Right forelimb (tissue), 1 donor: Measurements from ENCODE around the gene OASL.

Source experiments
- DNase-seq: peaks from one replicate; pipeline ENCODE4 v3.0.0-alpha.2; 2018

OASL gene

DNA sequence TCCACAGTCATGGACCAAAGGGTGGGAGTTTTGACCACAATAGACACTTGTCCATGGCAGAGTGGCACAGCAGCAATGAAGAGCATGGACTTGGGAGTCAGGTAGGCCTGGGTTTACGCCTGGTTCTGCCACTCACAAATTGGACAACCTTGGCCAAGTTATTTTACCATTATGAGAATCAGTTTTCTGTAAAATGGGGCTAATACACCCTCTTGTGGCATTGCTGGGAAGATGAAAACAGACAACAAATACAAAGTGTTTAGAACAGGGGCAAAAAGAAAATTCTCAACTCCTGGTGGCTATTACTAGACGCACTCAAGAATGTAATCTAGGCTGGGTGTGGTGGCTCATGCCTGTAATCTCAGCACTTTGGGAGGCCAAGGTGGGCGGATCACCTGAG lies 25.3 kb downstream of the OASL start:
- DNase-seq: no peak

DNA sequence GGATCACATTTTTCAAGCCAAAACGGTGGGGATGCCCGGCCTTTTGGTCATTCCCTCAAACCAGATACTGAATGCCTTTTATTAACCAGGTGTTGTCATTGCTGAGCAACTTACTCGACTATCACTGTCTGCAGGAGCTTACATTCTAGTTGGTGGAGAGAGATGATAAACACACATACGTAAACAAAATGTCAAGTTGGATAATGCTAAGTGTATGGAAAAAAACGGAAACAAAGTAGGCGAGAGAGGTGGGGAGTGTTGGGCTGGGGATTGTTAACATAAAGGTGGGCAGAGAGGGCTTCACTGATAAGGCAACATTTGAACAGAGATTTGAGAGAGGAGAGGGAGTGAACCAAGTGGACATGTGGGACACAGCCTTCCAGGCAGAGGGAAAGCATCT lies 27.2 kb downstream of the OASL start:
- no peak for DNase-seq

DNA sequence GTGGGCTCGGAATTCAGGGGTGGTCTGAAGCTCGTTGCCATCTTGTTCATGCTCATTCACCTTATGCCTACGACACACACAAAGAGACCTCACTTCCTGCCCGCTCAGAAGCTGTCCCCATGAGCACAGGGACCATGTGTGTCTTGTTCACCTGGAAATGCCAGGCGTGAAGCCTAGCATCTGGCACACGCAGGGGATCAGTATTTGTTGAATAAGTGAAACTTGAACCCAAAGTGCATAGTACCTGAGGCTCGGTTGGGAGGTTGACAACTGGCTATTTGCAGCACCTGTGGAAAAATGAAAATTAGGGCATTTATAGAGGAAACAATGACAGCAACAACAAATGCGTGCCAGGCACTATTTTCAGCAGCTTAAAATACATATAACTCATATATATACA lies 28.2 kb downstream of the OASL start:
- no peak for DNase-seq

DNA sequence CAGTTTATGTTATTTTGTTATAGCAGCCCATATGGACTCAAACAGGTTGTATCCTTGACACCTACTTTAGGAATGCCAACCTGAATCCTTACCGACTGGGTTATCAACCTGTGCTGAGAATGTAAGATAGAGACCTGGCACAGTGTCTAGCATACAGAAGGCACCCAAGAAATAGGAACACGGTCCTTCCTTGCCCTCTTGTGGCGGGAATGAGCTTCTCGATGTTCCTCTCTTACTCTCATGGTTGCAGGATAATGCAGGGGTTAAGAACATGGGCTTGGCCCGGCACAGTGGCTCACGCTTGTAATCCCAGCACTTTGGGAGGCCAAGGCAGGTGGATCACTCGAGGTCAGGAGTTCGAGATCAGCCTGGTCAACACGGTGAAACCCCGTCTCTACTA lies 29.3 kb downstream of the OASL start:
- DNase-seq: no peak

DNA sequence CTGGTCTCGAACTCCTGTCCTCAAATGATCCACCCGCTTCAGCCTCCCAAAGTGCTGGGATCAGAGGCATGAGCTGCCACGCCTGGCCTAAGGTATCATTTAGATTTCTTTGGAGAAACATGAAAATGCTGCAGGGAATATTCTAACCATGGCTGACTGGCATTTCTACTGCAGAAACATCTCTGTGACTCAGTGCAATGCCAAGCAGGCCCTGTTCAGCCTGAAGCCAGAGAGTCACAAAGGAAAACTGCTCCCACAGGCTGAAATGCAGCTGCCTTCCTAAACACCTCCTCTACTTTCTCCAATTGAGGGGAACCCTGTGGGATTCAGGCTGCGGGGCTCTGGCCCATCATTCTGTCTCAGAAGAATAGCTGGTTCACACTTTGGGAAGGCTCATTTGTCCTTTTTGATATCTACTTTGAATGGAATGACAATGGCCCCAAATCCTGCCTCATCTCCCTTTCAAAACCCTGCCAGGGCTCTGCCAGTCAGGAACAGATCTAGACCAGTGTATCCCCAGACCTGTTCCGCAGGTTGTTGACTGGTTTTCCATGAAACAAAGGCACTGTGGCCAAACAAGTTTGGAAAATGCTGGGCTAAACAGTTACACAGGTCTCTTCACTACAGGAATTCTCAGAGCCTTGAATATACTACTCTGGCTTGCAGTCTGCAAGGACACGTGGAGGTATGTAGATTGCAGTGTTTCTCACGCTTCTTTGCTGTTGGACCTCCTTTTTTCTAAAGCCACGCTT lies 30.5 kb downstream of the OASL start:
- DNase-seq: no peak

DNA sequence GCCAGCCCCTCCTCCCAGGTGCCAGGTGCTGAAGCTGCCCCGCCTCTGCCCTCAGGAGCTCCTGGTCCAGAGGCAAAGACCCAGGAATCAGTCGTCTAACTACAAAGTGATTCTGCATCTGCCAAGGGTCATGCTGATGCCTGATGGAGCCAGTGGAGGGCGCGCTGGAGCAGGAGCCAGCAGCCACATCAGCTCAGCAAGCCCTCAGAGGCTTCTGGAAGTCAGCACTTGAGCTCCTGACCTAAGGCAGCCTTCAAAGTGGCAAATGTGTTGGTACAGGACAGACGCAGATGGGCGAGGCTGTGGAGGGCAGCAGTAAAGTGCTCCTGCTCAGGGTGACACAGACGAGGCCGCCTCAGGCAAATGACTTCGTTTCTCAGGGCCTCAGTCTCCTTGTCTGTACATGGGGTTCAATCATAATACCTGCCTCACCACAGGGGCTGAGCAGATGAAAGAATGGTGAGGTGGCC lies 33.7 kb downstream of the OASL start:
- no peak for DNase-seq

DNA sequence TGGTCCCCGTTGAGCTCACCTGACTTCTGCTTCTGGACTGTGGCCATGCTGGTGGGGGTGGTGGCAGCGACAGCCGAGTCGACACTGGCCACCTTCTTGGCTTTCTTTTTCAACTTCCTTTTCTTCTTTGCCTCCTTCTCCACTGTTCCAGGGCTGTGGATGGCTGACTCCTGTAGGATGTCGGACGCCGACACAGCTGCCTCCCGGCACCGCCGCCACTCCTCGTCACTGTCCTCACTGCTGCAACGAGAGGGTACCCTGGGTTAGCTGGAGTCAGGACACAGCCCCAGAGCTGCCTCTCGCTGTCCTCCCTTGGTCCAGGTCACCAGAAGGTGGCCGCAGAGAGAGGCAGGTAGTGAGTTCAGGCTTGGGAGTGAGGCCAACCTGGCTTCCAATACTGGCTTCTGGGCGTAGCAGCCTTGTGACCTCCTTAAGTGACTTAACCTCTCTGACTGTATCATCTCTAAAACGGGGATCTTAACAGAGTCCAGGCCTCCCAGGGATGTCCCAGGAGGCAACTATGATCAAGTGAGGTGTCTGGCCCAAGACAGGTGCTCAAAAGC lies 34.7 kb downstream of the OASL start:
- no peak for DNase-seq

DNA sequence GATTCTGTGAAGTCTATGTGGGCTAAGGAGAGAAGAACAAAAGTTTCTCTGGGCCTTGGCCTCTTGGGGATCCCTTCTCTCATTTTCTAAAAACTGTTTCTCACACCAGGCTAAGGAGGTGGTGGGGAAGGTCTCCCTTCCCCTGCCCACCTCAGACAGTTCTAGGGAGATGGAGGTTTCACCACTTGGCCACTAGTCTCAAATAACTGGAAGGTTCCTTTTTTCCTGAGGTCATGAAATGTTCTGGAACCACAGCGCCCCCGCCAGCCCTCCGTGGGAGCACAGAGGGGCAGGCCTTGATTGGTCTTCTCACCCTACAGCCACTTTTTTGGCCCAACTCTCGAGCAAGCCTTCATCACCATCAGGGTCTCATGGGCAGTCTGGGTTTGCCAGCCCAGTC lies 35.4 kb downstream of the OASL start:
- no peak for DNase-seq

DNA sequence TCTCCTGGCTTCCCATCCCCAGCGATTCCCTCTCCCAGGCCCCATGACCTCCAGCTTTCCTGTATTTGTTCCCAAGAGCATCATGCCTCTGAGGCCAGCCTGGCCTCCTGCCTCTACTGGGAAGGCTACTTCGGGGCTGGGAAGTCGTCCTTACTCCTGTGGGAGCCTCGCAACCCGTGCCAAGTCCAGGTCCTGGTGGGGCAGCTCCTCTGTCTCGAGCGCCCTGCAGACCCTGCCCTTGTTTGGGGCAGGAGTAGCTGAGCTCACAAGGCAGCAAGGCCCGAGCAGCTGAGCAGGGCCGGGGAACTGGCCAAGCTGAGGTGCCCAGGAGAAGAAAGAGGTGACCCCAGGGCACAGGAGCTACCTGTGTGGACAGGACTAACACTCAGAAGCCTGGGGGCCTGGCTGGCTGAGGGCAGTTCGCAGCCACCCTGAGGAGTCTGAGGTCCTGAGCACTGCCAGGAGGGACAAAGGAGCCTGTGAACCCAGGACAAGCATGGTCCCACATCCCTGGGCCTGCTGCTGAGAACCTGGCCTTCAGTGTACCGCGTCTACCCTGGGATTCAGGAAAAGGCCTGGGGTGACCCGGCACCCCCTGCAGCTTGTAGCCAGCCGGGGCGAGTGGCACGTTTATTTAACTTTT lies 37.1 kb downstream of the OASL start:
- DNase-seq: no peak

DNA sequence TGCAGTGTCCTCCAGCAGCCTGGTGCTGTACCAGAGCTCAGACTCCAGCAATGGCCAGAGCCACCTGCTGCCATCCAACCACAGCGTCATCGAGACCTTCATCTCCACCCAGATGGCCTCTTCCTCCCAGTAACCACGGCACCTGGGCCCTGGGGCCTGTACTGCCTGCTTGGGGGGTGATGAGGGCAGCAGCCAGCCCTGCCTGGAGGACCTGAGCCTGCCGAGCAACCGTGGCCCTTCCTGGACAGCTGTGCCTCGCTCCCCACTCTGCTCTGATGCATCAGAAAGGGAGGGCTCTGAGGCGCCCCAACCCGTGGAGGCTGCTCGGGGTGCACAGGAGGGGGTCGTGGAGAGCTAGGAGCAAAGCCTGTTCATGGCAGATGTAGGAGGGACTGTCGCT lies 38.0 kb downstream of the OASL start:
- no peak for DNase-seq

DNA sequence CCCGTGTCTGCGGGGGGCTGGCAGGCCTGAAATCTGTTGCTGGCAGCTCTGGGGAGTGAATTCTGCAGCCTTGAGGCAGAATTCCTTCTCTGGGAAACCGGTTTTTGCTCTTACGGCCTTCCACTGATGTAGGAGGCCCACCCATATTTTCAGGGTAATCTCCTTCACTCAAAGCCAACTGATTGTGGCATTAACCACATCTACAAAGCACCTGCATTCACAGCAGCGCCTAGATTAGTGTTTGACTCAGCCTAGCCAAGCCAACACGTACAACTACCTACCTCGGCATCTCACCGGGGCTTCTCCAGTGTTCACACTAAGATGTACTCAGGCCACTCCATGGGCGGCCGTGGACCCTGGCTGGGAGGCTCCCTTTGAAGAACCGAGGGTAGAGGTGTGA lies 38.5 kb downstream of the OASL start:
- no peak for DNase-seq

DNA sequence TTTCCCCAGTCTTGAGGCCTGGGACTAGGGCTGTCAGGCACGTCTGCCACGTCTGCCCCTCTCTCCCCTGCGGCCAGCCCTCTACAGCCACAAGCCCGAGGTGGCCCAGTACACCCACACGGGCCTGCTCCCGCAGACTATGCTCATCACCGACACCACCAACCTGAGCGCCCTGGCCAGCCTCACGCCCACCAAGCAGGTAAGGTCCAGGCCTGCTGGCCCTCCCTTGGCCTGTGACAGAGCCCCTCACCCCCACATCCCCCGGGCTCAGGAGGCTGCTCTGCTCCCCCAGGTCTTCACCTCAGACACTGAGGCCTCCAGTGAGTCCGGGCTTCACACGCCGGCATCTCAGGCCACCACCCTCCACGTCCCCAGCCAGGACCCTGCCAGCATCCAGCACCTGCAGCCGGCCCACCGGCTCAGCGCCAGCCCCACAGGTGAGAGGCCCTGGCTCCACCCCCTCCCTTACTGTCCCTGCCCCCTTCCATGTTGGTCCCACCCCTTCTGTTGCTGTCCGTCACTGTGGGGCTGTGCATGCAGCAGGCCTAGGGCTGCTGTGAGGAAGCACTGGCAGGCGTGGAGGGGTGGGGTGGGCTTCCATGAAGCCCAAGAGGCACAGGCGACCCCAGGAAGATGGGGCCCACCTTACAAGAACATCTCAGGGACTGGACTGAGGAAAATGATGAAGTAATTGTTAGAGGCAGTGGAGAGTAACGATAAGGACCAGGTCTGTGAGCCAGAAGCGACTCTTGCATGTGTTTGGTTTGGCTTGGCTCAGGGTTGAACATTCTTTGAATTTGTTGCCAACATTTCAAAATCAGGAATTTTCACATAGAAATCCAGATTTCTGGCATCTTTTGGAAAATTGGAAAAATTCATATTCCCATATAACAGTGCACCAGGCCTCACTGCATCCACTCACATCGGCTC lies 39.6 kb downstream of the OASL start:
- no peak for DNase-seq

DNA sequence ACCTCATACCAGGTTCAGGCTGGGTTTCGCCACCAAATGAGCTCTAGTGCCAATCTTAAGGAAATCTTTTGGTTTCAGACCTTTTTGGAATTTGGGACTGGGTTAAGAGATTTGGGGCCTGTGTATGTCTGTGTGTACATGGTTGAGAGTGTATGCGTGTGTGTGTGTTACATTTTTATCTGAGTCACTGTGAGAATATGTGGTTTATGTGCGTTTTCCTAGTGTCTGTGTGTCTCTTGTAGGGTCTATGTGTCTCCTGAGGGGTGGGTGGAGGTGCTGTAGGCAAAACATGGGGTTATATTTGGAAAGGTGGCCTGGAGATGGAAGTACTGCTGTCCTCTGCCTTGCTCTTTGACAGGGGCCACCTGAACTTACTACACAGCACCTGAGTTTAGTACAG lies 40.6 kb downstream of the OASL start:
- DNase-seq: no peak

DNA sequence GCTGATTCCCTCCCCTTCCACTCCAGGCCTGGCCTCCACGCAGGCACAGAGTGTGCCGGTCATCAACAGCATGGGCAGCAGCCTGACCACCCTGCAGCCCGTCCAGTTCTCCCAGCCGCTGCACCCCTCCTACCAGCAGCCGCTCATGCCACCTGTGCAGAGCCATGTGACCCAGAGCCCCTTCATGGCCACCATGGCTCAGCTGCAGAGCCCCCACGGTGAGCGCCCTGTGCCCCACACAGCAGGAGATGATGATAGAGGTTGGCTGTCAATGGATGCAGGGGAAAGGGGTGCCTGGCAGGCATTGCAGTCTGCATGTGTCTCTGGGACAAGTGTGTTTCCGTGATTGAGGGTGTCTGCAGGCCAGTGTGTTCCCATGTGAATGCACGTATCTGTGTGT lies 41.6 kb downstream of the OASL start:
- no peak for DNase-seq

DNA sequence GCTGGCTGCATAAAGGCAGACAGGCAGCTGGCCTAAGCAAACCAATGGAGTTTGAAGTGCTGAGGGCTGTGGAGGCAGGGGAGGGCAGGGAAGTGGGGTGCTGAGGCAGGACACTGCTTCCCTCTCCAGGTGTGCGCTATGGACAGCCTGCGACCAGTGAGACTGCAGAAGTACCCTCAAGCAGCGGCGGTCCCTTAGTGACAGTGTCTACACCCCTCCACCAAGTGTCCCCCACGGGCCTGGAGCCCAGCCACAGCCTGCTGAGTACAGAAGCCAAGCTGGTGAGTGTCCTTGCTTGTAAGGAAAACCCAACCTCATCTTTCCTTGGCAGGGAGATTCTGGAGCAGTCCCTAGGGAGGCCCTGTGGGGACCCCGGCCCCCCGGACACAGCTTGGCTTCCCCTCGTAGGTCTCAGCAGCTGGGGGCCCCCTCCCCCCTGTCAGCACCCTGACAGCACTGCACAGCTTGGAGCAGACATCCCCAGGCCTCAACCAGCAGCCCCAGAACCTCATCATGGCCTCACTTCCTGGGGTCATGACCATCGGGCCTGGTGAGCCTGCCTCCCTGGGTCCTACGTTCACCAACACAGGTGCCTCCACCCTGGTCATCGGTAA lies 42.8 kb downstream of the OASL start:
- no peak for DNase-seq

DNA sequence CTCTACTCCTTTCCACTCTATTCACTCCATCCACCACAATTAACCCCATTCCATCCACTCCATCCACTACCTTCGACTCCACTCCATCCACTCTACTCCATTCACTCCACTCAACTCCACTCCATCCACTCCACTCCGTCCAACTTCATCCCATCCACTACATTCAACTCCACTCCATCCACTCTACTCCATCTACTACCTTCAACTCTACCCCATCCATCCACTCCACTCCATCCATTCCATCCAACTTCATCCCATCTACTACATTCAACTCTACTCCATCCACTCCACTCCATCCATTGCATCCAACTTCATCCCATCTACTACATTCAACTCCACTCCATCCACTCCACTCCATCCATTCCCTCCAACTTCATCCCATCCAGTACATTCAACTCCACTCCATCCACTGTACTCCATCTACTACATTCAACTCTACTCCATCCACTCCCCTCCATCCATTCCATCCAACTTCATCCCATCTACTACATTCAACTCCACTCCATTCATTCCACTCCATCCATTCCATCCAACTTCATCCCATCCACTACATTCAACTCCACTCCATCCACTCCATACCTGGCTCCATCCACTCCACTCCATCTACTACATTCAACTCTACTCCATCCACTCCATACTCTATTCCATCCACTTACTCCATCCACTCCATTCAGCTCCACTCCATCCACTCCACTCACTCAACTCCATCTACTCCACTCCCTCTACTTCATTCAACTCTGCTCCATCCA lies 44.3 kb downstream of the OASL start:
- no peak for DNase-seq

DNA sequence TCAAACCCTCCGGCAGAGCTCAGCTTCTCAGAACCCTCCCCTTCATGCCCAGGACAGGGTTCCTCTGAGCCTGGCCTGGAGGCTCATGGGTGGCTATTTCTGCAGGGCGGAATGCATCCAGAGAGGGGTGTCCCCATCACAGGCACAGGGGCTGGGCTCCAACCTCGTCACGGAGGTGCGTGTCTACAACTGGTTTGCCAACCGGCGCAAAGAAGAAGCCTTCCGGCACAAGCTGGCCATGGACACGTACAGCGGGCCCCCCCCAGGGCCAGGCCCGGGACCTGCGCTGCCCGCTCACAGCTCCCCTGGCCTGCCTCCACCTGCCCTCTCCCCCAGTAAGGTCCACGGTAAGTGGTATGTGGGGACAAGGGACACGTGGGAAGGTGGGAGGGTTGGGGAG lies 45.0 kb downstream of the OASL start:
- no peak for DNase-seq

DNA sequence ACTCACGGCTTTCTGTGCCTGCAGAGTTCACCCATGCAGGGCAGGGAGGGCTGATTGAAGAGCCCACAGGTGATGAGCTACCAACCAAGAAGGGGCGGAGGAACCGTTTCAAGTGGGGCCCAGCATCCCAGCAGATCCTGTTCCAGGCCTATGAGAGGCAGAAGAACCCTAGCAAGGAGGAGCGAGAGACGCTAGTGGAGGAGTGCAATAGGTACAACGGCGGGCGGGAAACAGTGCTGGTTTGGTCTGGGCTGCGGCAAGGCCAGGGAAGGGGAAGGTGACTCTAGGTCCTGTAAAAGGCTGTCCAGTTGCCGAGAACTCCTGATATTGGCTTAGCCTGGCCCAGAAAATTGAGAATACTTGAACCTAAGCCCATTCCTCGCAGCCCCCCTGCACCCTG lies 45.5 kb downstream of the OASL start:
- no peak for DNase-seq

DNA sequence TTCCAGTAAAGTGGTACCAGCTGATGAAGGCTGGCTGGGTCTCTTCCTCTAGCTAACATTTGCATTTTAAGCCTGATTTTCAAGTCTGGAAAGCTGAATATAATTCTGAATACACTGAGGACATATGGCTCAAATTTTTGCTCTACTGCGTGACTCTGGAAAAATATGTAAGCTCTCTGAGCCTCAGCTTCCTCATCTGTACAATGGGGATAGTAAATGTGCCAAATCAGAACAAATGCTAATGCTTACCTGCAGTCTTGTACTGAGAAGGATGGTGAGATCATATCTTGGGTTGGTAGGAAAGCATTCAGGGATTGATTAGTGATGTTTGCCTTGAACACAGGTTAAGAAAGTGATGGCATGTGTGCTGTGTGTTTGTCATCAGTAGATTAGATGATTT lies 46.1 kb downstream of the OASL start:
- DNase-seq: no peak

DNA sequence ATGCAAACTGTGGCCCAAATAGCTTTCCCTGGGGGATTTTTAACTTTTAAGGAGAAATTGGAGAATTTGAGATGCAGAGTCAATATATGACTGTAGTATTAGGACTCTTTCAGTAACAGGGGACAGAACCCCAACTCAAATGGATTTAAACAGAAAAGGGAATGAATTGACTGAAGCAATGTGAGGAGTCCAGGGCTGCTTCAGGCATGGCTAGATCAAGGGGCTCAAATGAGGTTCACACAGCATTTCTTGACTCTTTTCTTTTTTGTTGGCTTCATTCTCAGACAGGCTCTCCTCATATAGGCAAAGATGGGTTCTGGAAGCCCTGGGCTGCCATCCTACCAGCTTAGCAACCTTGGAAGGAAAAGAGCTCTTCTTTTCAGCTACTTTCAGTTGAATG lies 47.1 kb downstream of the OASL start:
- DNase-seq: no peak

DNA sequence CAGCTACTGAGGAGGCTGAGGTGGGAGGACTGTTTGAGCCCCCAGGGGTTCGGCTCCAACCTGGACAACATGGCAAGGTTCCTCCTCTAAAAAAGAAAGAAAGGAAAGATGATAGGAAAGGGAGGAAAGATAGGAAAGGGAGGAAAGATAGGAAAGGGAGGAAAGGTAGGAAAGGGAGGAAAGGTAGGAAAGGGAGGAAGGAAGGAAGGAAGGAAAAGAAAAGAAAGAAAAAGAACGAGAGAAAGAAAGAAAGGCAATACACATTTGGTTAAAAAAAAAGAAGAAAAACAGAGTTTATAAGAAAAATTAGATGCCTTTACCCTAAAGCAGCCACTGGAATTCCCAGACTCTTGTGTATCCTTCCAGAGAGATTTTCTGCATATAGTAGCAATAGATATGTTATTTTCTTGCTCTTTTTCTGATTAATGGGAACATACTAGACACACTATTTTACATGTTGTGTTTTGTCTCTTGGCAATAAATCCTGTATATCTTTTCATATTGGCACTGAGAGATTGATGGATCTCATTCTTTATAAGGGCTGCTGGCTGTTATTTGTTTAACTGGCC lies 48.5 kb downstream of the OASL start:
- DNase-seq: no peak

DNA sequence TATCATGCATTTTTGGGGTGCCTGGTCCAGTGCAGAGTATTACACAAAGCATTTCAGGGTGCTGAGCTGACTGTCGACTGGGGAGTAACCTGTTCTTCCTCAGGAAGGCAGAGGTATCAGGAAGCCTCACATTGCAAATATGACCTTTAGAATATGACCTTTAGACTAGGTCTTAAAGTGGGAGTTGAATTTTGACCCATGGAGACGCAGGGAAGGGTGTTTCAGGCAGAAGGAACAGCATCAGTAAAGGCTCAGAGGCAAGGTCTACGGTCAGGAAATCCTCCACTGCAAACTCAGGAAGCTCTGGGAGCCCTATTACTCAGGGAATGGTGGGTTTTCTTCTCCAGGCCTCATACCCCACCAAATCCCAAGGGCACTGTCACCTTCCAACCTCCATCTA lies 49.4 kb downstream of the OASL start:
- no peak for DNase-seq
